ENCODE results near the gene CDC42BPB. TPM values are rescaled to one million over a fixed set of nuclear protein-coding genes. Genes with fewer than 3 reads are reported as not detected.
"Not testable (repeated sequence)": the region's sequence is repeated elsewhere in the genome, so short reads cannot be mapped to it uniquely, and the experiment has no call there.

The CDC42BPB gene
- total RNA-seq, 1 donor from 2014 or later = 64.6 TPM

GRCh38 chr14:103059556-103059955, 2.2 kb upstream of the CDC42BPB start:
- ATAC-seq (ENCODE audit: poor library complexity) (no peak), DNase-seq (no peak)
- intact Hi-C loops (cut with DNase I) = no loop called here

GRCh38 chr14:103058164-103059055, 1.1 kb upstream of the CDC42BPB start:
- DNase-seq = peak; percentile 53
- intact Hi-C loops (cut with DNase I) = no loop called here
- peak; percentile 34 for ATAC-seq (ENCODE audit: poor library complexity)

GRCh38 chr14:103057028-103057371, 349 bp downstream of the CDC42BPB start:
- ATAC-seq (ENCODE audit: poor library complexity) (peak; percentile 1), DNase-seq (peak; percentile 50)
- intact Hi-C loops (cut with DNase I) = no loop called here

DNA sequence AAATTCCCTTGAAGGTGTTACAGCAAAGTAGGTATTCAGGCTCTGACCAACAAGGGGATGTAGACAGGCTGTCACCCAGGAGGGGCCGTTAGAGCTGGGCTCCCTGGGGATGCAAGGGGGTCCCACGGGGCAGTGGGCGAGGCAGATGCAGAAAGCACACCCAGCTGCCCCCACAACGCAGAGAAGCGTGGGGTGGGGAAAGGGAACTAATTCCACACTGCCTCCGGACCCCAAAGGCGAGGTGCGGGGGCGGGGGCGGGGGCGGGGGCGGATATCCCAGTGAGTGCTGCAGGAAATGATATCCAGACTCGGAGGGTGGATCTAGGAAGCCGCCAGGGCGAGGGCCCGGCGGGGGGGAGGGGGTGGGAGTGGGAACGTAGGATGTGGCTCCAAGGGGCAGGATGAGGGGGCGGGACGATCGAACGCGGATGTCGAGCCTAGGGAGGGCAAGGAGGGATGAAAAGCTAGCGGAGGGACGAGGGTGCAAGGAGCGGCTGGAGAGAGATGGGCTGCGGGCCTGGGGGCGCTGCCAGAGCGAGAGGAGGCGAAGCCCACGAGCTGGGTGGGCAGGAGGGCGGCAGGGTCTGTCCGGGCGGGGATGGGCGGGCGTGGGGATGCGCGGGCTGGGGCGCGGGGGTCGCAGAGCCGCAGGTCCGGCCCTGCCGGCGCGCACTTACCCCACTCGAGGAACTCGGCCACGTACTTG, 874 bp downstream of the CDC42BPB start:
- DNase-seq = peak; percentile 88
- intact Hi-C loops (cut with DNase I) = no loop called here
- ATAC-seq (ENCODE audit: poor library complexity) = peak; percentile 13

- DNase-seq = no peak
- intact Hi-C loops (cut with DNase I) = no loop called here
- no peak for ATAC-seq (ENCODE audit: poor library complexity)
These were observed 1.7 kb downstream of the CDC42BPB start for GRCh38 chr14:103055695-103056094.

DNA sequence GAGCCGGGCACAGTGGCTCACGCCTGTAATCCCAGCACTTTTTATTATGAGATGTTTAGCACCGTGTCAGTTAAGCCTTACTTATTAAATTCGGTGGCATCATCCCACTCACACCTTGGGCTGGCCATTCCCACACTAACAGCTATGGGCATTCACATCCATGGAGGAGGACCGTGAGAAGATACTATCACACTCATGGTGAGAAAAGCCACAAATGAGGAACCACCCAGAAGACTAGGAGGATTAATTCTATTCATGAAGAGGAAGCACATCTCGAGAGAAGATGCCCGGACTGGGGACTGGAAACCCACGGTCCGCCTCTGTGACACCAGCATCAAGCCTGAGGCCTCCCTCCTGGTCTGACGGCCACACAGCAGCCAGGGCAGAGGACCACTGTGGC, 4.9 kb downstream of the CDC42BPB start:
- intact Hi-C loops (cut with DNase I) = no loop called here
- no peak for ATAC-seq (ENCODE audit: poor library complexity)
- DNase-seq = no peak

GRCh38 chr14:103050935-103051334, 6.4 kb downstream of the CDC42BPB start:
- ATAC-seq (ENCODE audit: poor library complexity) = no peak
- intact Hi-C loops (cut with DNase I) = no loop called here
- DNase-seq = no peak

- ATAC-seq (ENCODE audit: poor library complexity); intact Hi-C loops (cut with DNase I); DNase-seq: not testable (repeated sequence)
These were observed 9.9 kb downstream of the CDC42BPB start for GRCh38 chr14:103047453-103047852.

DNA sequence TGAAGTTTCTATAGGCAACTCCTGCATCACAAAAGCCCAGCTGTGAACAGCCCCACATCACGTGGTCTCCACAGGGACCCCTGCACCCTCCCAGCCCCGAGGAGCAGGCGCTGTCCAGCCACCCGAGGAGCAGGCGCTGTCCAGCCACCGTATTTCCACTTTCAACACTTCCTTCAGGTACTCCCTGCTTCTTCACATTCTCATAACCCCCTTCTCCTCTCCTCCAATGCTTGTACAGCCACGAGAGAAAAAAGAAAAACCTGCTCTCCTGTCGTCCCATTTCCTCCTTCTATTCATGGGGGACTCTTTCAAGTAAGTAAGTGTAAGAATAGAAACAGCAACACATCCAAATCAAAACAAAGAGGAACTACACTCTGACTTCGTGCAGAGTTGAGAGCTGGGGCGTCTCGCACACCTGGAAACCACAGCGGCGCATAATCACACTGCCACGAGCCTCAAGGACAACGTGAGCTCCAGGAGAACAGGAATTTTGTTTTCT, 11.9 kb downstream of the CDC42BPB start:
- ATAC-seq (ENCODE audit: poor library complexity) = no peak
- intact Hi-C loops (cut with DNase I) = no loop called here
- DNase-seq = no peak

GRCh38 chr14:103043257-103044015, 13.9 kb downstream of the CDC42BPB start:
- no peak for DNase-seq
- ATAC-seq (ENCODE audit: poor library complexity) = no peak
- intact Hi-C loops (cut with DNase I) = no loop called here

DNA sequence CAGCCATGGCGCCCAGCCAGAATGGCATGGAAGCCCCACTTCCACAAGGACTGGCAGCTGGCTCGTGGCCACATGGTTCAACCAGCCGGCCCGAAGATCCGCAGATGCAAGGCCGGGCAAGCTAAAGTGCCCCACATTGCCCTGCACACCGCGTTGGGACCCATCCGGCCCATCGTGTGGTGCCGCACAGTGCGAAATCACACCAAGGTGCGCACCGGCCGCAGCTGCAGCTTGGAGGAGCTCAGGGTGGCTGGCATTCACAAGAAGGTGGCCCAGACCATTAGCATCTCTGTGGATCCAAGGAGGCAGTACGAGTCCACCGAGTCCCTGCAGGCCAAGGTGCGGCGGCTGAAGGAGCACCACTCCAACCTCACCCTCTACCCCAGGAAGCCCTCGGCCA, 15.9 kb downstream of the CDC42BPB start:
- no peak for DNase-seq
- ATAC-seq (ENCODE audit: poor library complexity) = no peak
- intact Hi-C loops (cut with DNase I) = no loop called here

GRCh38 chr14:103033681-103034096, 23.7 kb downstream of the CDC42BPB start:
- ATAC-seq (ENCODE audit: poor library complexity) = no peak
- intact Hi-C loops (cut with DNase I) = no loop called here
- DNase-seq = no peak

GRCh38 chr14:103031956-103032355, 25.4 kb downstream of the CDC42BPB start:
- DNase-seq (no peak), ATAC-seq (ENCODE audit: poor library complexity) (peak; percentile 66)
- intact Hi-C loops (cut with DNase I) = no loop called here

- intact Hi-C loops (cut with DNase I) = no loop called here
- DNase-seq (no peak), ATAC-seq (ENCODE audit: poor library complexity) (no peak)
These were observed 25.8 kb downstream of the CDC42BPB start for GRCh38 chr14:103031566-103031911.

GRCh38 chr14:103030741-103031565, 26.4 kb downstream of the CDC42BPB start:
- no peak for ATAC-seq (ENCODE audit: poor library complexity)
- no peak for DNase-seq
- intact Hi-C loops (cut with DNase I) = no loop called here

DNA sequence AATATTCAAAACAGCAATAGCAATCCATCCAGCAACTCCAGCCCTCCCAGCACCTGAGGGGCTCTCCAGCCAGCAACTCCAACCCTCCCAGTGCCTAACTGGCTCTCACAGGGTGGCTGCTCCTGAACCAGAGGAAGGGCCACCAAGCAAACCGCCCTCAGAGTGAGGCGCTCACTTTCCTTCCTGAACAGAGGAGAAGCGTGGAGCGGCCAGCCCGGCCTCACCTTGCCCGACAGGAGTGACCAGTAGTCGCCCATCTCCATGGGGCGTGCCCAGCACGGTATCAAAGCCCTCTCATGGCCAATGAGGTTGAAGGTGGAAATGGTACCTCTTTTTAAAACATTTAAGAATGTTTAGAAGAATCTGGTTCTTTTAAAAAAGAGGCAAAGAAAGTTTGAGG, 27.4 kb downstream of the CDC42BPB start:
- DNase-seq = no peak
- no peak for ATAC-seq (ENCODE audit: poor library complexity)
- intact Hi-C loops (cut with DNase I) = no loop called here

DNA sequence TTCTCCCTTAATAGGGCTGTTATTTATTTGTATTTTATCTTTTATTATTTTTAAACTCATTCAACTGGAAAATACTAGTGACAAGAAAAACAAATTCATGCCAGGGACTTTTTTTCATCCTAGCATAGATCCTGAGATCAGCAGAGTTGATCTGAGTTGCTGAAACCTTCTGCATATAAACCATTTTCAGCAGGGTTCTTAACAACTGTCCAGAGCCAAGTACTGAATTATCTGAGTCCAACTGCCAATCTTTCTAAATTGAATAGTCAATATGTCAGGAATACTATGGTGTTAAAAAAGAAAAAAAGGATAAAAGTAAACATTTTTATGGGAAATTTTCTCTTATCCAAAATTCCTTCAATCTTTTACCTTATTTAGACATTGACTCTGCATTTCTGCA, 28.6 kb downstream of the CDC42BPB start:
- ATAC-seq (ENCODE audit: poor library complexity) = no peak
- intact Hi-C loops (cut with DNase I) = no loop called here
- no peak for DNase-seq

DNA sequence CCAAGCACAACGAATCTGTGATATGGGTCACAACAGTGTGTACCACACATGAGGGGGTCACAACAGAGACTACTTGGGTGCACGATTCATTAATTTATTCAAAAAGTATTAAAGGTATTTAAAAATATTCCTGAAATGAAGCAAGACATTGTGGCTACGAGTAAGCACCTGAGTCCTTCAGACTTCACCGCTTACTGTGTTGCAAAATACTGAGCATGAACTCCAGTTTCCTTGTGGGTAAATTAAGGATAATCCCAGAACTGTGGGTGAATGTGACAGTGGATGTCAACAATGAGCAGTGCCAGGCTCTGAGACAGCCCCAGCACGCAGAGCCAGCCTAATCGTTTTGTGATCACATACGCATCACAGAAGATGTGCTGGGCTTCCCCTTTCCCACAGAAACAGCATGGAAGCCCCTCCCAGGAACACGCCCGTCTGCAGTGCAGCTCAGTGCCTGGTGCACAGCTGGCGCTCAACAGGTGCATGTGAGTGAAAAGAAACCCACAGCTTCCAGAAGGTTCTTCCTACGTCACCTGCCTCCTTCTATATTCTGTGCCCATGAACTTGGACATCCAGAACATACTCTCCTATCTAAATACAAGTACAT, 29.1 kb downstream of the CDC42BPB start:
- intact Hi-C loops (cut with DNase I) = no loop called here
- ATAC-seq (ENCODE audit: poor library complexity) = no peak
- DNase-seq = no peak

Data from Right ventricle myocardium superior (tissue), 1 donor.